HEK293 (cell line): ENCODE measurements around the gene CLMN.

Source experiments
- GFI1B ChIP-seq: fragments of 450-650 bp; formaldehyde crosslinking; IDR thresholded peaks from 2 replicates; pipeline ENCODE4 v1.5.1; 2016; ENCODE audit warnings: missing biosample characterization, missing genetic modification characterization
- KLF7 ChIP-seq: fragments of 450-650 bp; formaldehyde crosslinking; IDR thresholded peaks from 2 replicates; pipeline ENCODE4 v1.5.1; 2016; ENCODE audit warnings: missing biosample characterization, missing genetic modification characterization, borderline replicate concordance
- MZF1 ChIP-seq: fragments of 450-650 bp; formaldehyde crosslinking; IDR thresholded peaks from 2 replicates; pipeline ENCODE4 v1.5.1; 2017; ENCODE audit warnings: missing biosample characterization, missing genetic modification characterization, borderline replicate concordance
- PBX3 ChIP-seq: sonication (generic); formaldehyde crosslinking; IDR thresholded peaks from 2 replicates; pipeline ENCODE4 v1.8.1; 2022; ENCODE audit warnings: mild to moderate bottlenecking, moderate library complexity, missing genetic modification reagents
- TSHZ1 ChIP-seq: fragments of 450-650 bp; formaldehyde crosslinking; IDR thresholded peaks from 2 replicates; pipeline ENCODE4 v1.5.1; 2016; ENCODE audit warnings: missing biosample characterization, missing genetic modification characterization, borderline replicate concordance
- ZBTB17 ChIP-seq: fragments of 450-650 bp; formaldehyde crosslinking; IDR thresholded peaks from 2 replicates; pipeline ENCODE4 v1.5.1; 2016; ENCODE audit warnings: missing biosample characterization, missing genetic modification characterization
- ZBTB20 ChIP-seq: fragments of 450-650 bp; formaldehyde crosslinking; IDR thresholded peaks from 2 replicates; pipeline ENCODE4 v1.5.1; 2016; ENCODE audit warnings: missing biosample characterization, missing genetic modification characterization
- ZFP37 ChIP-seq: fragments of 450-650 bp; formaldehyde crosslinking; IDR thresholded peaks from 2 replicates; pipeline ENCODE4 v1.5.1; 2016; ENCODE audit warnings: missing biosample characterization, missing genetic modification characterization
- ZFP41 ChIP-seq: fragments of 450-650 bp; formaldehyde crosslinking; IDR thresholded peaks from 2 replicates; pipeline ENCODE4 v1.5.1; 2016; ENCODE audit warnings: missing biosample characterization, missing genetic modification characterization, borderline replicate concordance
- ZNF133 ChIP-seq: fragments of 450-650 bp; formaldehyde crosslinking; IDR thresholded peaks from 2 replicates; pipeline ENCODE4 v1.5.1; 2016; ENCODE audit warnings: missing biosample characterization, missing genetic modification characterization
- ZNF146 ChIP-seq: fragments of 450-650 bp; formaldehyde crosslinking; IDR thresholded peaks from 2 replicates; pipeline ENCODE4 v1.5.1; 2016; ENCODE audit warnings: missing biosample characterization, missing genetic modification characterization
- ZNF16 ChIP-seq: fragments of 450-650 bp; formaldehyde crosslinking; IDR thresholded peaks from 2 replicates; pipeline ENCODE4 v1.5.1; 2016; ENCODE audit warnings: low read depth, missing biosample characterization, missing genetic modification characterization
- ZNF174 ChIP-seq: fragments of 450-650 bp; formaldehyde crosslinking; IDR thresholded peaks from 2 replicates; pipeline ENCODE4 v1.5.0; 2017; ENCODE audit warnings: missing biosample characterization, mild to moderate bottlenecking, missing genetic modification characterization
- ZNF221 ChIP-seq: fragments of 450-650 bp; formaldehyde crosslinking; IDR thresholded peaks from 2 replicates; pipeline ENCODE4 v1.5.1; 2017; ENCODE audit warnings: missing biosample characterization, missing genetic modification characterization, borderline replicate concordance
- ZNF274 ChIP-seq, 2 experiments: fragments of 200-500 bp in 1 of 2; fragments of 450-650 bp in 1 of 2; sonication (Bioruptor generic) in 1 of 2; formaldehyde crosslinking in 1 of 2; IDR thresholded peaks; 2 replicates each; pipeline versions ENCODE4 v1.5.1 to v1.6.1; 2014 to 2016; ENCODE audit warnings: borderline replicate concordance in 1 of 2, inconsistent platforms in 1 of 2, low read length in 1 of 2, missing biosample characterization in 1 of 2, missing genetic modification characterization in 1 of 2
- ZNF302 ChIP-seq: fragments of 450-650 bp; formaldehyde crosslinking; IDR thresholded peaks from 2 replicates; pipeline ENCODE4 v1.5.1; 2016; ENCODE audit warnings: missing biosample characterization, missing genetic modification characterization, low read depth
- ZNF350 ChIP-seq: fragments of 450-650 bp; formaldehyde crosslinking; IDR thresholded peaks from 2 replicates; pipeline ENCODE4 v1.5.0; 2017; ENCODE audit warnings: missing biosample characterization, mild to moderate bottlenecking, missing genetic modification characterization
- ZNF488 ChIP-seq: fragments of 450-650 bp; formaldehyde crosslinking; IDR thresholded peaks from 2 replicates; pipeline ENCODE4 v1.5.1; 2016; ENCODE audit warnings: missing biosample characterization, missing genetic modification characterization
- ZNF513 ChIP-seq: fragments of 450-650 bp; IDR thresholded peaks from 2 replicates; pipeline ENCODE4 v1.5.1; 2018; ENCODE audit warnings: missing biosample characterization, missing genetic modification characterization
- ZNF544 ChIP-seq: fragments of 450-650 bp; formaldehyde crosslinking; IDR thresholded peaks from 2 replicates; pipeline ENCODE4 v1.5.0; 2017; ENCODE audit warnings: missing biosample characterization, missing genetic modification characterization
- ZNF555 ChIP-seq: fragments of 450-650 bp; formaldehyde crosslinking; conservative IDR thresholded peaks from 2 replicates; pipeline ENCODE4 v1.5.1; 2017; ENCODE audit warnings: missing biosample characterization, mild to moderate bottlenecking, missing genetic modification characterization, inconsistent platforms
- ZNF571 ChIP-seq: fragments of 450-650 bp; formaldehyde crosslinking; IDR thresholded peaks from 2 replicates; pipeline ENCODE4 v1.5.0; 2017; ENCODE audit warnings: missing biosample characterization, missing genetic modification characterization
- ZNF585B ChIP-seq: fragments of 450-650 bp; formaldehyde crosslinking; IDR thresholded peaks from 2 replicates; pipeline ENCODE4 v1.5.1; 2016; ENCODE audit warnings: missing biosample characterization, missing genetic modification characterization
- ZNF600 ChIP-seq: fragments of 450-650 bp; formaldehyde crosslinking; IDR thresholded peaks from 2 replicates; pipeline ENCODE4 v1.5.1; 2016; ENCODE audit warnings: missing biosample characterization, missing genetic modification characterization
- ZNF645 ChIP-seq: fragments of 450-650 bp; formaldehyde crosslinking; IDR thresholded peaks from 2 replicates; pipeline ENCODE4; 2016; ENCODE audit warnings: missing biosample characterization, missing genetic modification characterization
- ZNF701 ChIP-seq: fragments of 450-650 bp; formaldehyde crosslinking; IDR thresholded peaks from 2 replicates; pipeline ENCODE4 v1.5.1; 2016; ENCODE audit warnings: missing biosample characterization, missing genetic modification characterization
- ZNF768 ChIP-seq: fragments of 450-650 bp; formaldehyde crosslinking; IDR thresholded peaks from 2 replicates; pipeline ENCODE4 v1.5.1; 2018; ENCODE audit warnings: missing biosample characterization, mild to moderate bottlenecking, missing genetic modification characterization
- ZNF777 ChIP-seq: fragments of 450-650 bp; formaldehyde crosslinking; IDR thresholded peaks from 2 replicates; pipeline ENCODE4 v1.5.1; 2017; ENCODE audit warnings: missing biosample characterization, missing genetic modification characterization, borderline replicate concordance
- ZNF785 ChIP-seq: fragments of 450-650 bp; formaldehyde crosslinking; IDR thresholded peaks from 2 replicates; pipeline ENCODE4 v1.5.1; 2016; ENCODE audit warnings: missing biosample characterization, missing genetic modification characterization
- ZSCAN5A ChIP-seq: fragments of 450-650 bp; formaldehyde crosslinking; IDR thresholded peaks from 2 replicates; pipeline ENCODE4 v1.5.1; 2016; ENCODE audit warnings: missing biosample characterization, missing genetic modification characterization

CLMN gene

GRCh38 chr14:95157327-95158189 lies 162.2 kb downstream of the CLMN start, which contains the start of gene DICER1 (continued):
- no peak for TF ChIP-seq TSHZ1 (tag by site-specific recombination)
- no peak for TF ChIP-seq ZNF645 (tag by site-specific recombination)
- no peak for TF ChIP-seq ZNF544 (tag by site-specific recombination)
- no peak for TF ChIP-seq ZNF777 (tag by site-specific recombination)
- TF ChIP-seq ZNF146 (tag by site-specific recombination), result no peak
- TF ChIP-seq ZNF16, result no peak
- no peak for TF ChIP-seq ZNF768
- no peak for TF ChIP-seq ZNF174 (tag by site-specific recombination)
- peak; percentile 87 for TF ChIP-seq ZFP37
- no peak for TF ChIP-seq ZNF221 (tag by site-specific recombination)
- no peak for TF ChIP-seq ZNF785 (tag by site-specific recombination)
- no peak; the same call in 1 of the 2 replicates for TF ChIP-seq MZF1 (tag by site-specific recombination)
- no peak for TF ChIP-seq ZNF585B (tag by site-specific recombination)
- peak; percentile 72; the same call in 1 of the 2 replicates for TF ChIP-seq ZBTB20
- TF ChIP-seq ZNF701 (tag by site-specific recombination), result no peak
- TF ChIP-seq ZNF571 (tag by site-specific recombination), result no peak
- peak; percentile 67 for TF ChIP-seq ZNF600
- no peak for TF ChIP-seq ZNF488 (tag by site-specific recombination)
- no peak for TF ChIP-seq ZNF274 (IDR thresholded peaks at IDR 0.05; ENCODE audit: low read length)
- TF ChIP-seq ZNF274 (tag by site-specific recombination; IDR thresholded peaks at IDR 0.05; ENCODE audit: borderline replicate concordance), result no peak
- no peak for TF ChIP-seq GFI1B (tag by site-specific recombination)
- no peak for TF ChIP-seq ZNF350 (tag by site-specific recombination)
- TF ChIP-seq ZBTB17 (tag by site-specific recombination), result peak; percentile 67
- TF ChIP-seq ZNF133 (tag by site-specific recombination), result no peak
- TF ChIP-seq ZNF513, result no peak
- no peak for TF ChIP-seq ZNF555 (tag by site-specific recombination)
- TF ChIP-seq KLF7 (tag by site-specific recombination), result peak; percentile 47; the same call in 1 of the 2 replicates
- no peak for TF ChIP-seq PBX3
- no peak for TF ChIP-seq ZFP41 (tag by site-specific recombination)
- no peak for TF ChIP-seq ZSCAN5A (tag by site-specific recombination)
- no peak for TF ChIP-seq ZNF302
